K562 (cell line): ENCODE measurements around the gene CSNK1A1. TPM values are rescaled to one million over a fixed set of nuclear protein-coding genes. Genes with fewer than 3 reads are reported as not detected.

Experiments
- ARID3A ChIP-seq: IDR thresholded peaks from 2 replicates; pipeline ENCODE4 v1.6.1; 2012; ENCODE audit warnings: low read depth, low read length, improper control_type of control experiment, borderline replicate concordance
- ETV6 ChIP-seq, 3 experiments: fragments of 150-350 bp in 1 of 3; sonication (generic) in 1 of 3; formaldehyde crosslinking in 1 of 3; IDR thresholded peaks; 2 replicates each; pipeline versions ENCODE4 v1.6.1 to v1.8.0; 2014 to 2022; ENCODE audit warnings: borderline replicate concordance in 2 of 3, low read depth in 2 of 3, antibody characterized with exemption in 1 of 3, low read length in 1 of 3, mild to moderate bottlenecking in 1 of 3, missing genetic modification reagents in 1 of 3
- IRF2 ChIP-seq: sonication (generic); formaldehyde crosslinking; IDR thresholded peaks from 2 replicates; pipeline ENCODE4 v1.8.1; 2022; ENCODE audit warnings: mild to moderate bottlenecking, missing genetic modification reagents
- JUNB ChIP-seq: fragments of 450-650 bp; formaldehyde crosslinking; conservative IDR thresholded peaks from 2 replicates; pipeline ENCODE4 v1.4.0; 2020; ENCODE audit warnings: mild to moderate bottlenecking
- KDM5B ChIP-seq: fragments of 200-600 bp; sonication (generic); IDR thresholded peaks from 2 replicates; pipeline ENCODE4 v1.6.1; 2012; ENCODE audit warnings: low read depth, mild to moderate bottlenecking, moderate library complexity, low read length, control low read depth, inconsistent platforms; ENCODE audit not compliant: insufficient replicate concordance
- NRF1 ChIP-seq, 2 experiments: fragments of 450-650 bp; IDR thresholded peaks in 1 of 2; conservative IDR thresholded peaks in 1 of 2; 2 replicates each; pipeline ENCODE4 v1.6.1; 2014; ENCODE audit warnings: mild to moderate bottlenecking in 2 of 2
- PYGO2 ChIP-seq: fragments of 450-650 bp; IDR thresholded peaks from 2 replicates; pipeline ENCODE4 v1.6.1; 2016; ENCODE audit warnings: mild to moderate bottlenecking, missing genetic modification characterization, moderate library complexity, missing compliant biosample characterization
- SRF ChIP-seq, 2 experiments: fragments of 250-450, 450-650 bp in 1 of 2; sonication (Bioruptor Pico) in 1 of 2; sonication (generic) in 1 of 2; formaldehyde crosslinking; IDR thresholded peaks; 2 replicates each; pipeline versions ENCODE4 v1.5.0 to v1.5.1; 2020 to 2022; ENCODE audit warnings: mild to moderate bottlenecking in 1 of 2, missing genetic modification reagents in 1 of 2
- ZNF212 ChIP-seq: fragments of 450-650 bp; formaldehyde crosslinking; IDR thresholded peaks from 2 replicates; pipeline ENCODE4 v1.4.0; 2020; ENCODE audit warnings: mild to moderate bottlenecking
- ZNF584 ChIP-seq: fragments of 200-800 bp; sonication (Bioruptor generic); IDR thresholded peaks from 2 replicates; pipeline ENCODE4 v1.6.1; 2016; ENCODE audit warnings: low read depth, mild to moderate bottlenecking, missing genetic modification characterization, missing compliant biosample characterization
- ZNF695 ChIP-seq: fragments of 450-650 bp; formaldehyde crosslinking; IDR thresholded peaks from 2 replicates; pipeline ENCODE4 v1.4.0; 2020; ENCODE audit warnings: mild to moderate bottlenecking, moderate library complexity
- ZSCAN32 ChIP-seq: fragments of 450-650 bp; formaldehyde crosslinking; IDR thresholded peaks from 2 replicates; pipeline ENCODE4 v1.4.0; 2020; ENCODE audit warnings: mild to moderate bottlenecking, moderate library complexity
- polyA plus RNA-seq, 8 experiments: library from polyadenylated mRNA; depleted of rRNA in 4 of 8; stranded (reverse) in 5 of 8; unstranded in 3 of 8; fragments of >200 nt; fragmentation: Nextera tagmentation in 2 of 8; fragmentation: Illumina TruSeq in 1 of 8; extraction: Ambion mirVana in 2 of 8; extraction: Trizol in 1 of 8; gene quantifications; 2 replicates each; pipeline versions ENCODE4 v1.2.1 to v1.2.3, GENCODE V29; 2011 to 2014; ENCODE audit warnings: inconsistent platforms in 1 of 8, missing spikeins in 1 of 8
- total RNA-seq, 7 experiments: library from RNA; depleted of rRNA in 6 of 7; stranded (reverse); fragments of >200 nt in 6 of 7; fragmentation: Illumina TruSeq in 2 of 7; extraction: Trizol in 2 of 7; gene quantifications; 2 replicates each; pipeline versions ENCODE4 v1.2.1 to v1.2.3, GENCODE V29; 2011 to 2021; ENCODE audit warnings: low replicate concordance in 1 of 7
- TF ChIP-seq, protein P1 (sequence below): sonication (generic); formaldehyde crosslinking; IDR thresholded peaks from 2 replicates; pipeline ENCODE4 v1.8.0; 2022; ENCODE audit warnings: mild to moderate bottlenecking, missing genetic modification reagents
- TF ChIP-seq, protein P2 (sequence below): IDR thresholded peaks from 2 replicates; pipeline ENCODE4 v1.6.1; 2011; ENCODE audit not compliant: insufficient read length; ENCODE audit errors: extremely low read depth
- TF ChIP-seq, protein P3 (sequence below): fragments of 450-650 bp; IDR thresholded peaks from 2 replicates; pipeline ENCODE4 v1.6.1; 2016; ENCODE audit warnings: low read depth, mild to moderate bottlenecking, moderate library complexity
- TF ChIP-seq, protein P4 (sequence below): sonication (generic); formaldehyde crosslinking; IDR thresholded peaks from 2 replicates; pipeline ENCODE4 v1.8.0; 2023; ENCODE audit warnings: mild to moderate bottlenecking, missing genetic modification reagents
- TF ChIP-seq, protein P5 (sequence below): sonication (generic); formaldehyde crosslinking; IDR thresholded peaks from 2 replicates; pipeline ENCODE4 v1.8.0; 2022; ENCODE audit warnings: mild to moderate bottlenecking, missing genetic modification reagents

The CSNK1A1 gene
- total and polyA plus RNA-seq, 9 of the 15 experiments (the other 6 are each of a cell fraction or from before 2014, with no cell fraction given): 49.1 to 196 (median 154) TPM

DNA sequence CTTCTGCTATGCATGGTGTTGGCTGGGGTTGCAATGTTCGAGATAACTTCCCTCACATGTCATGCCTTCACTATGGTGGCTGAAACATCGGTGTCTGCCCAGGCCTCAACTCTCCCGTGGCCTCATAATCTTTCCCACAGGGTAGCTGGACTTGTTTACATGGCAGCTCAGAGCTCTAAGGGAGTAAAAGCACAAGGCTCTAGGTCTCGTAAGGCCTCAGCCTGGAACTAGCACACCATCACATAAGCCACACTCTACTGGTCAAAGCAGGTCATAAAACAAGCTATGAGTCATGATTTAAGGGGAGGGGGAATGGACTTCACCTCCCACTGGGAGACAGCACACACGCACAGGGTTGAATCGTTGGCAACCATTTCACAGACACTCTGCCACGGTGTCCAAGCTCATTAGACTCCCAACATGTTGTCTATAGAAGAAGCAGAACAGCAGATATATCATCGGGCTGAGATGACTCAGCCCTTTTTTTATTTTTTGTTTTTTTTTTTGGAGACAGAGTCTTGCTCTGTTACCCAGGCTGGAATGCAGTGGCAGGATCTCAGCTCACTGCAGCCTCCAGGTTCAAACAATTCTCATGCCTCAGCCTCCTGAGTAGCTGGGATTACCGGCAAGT lies 105.4 kb downstream of the CSNK1A1 start (continued):
- no peak for TF ChIP-seq ZSCAN32 (CRISPR knock-in tag)
- no peak for TF ChIP-seq ZNF212 (CRISPR knock-in tag)
- TF ChIP-seq KDM5B: peak; percentile 28
- TF ChIP-seq NRF1 (conservative IDR thresholded peaks at IDR 0.05 in 1 of 2, IDR thresholded peaks at IDR 0.05 in 1 of 2): peak in 1 of 2 experiments; percentile 23; a peak in 1 of 4 replicates
- TF ChIP-seq SRF (CRISPR knock-in tag; IDR thresholded peaks at IDR 0.05): no peak
- no peak; the same call in 1 of the 2 replicates for TF ChIP-seq PYGO2
- TF ChIP-seq, protein P1, sequence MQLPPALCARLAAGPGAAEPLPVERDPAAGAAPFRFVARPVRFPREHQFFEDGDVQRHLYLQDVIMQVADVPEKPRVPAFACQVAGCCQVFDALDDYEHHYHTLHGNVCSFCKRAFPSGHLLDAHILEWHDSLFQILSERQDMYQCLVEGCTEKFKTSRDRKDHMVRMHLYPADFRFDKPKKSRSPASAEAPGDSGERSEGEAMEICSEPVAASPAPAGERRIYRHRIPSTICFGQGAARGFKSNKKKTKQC (CRISPR knock-in tag): peak; percentile 46; the same call in 1 of the 2 replicates
- TF ChIP-seq, protein P2, sequence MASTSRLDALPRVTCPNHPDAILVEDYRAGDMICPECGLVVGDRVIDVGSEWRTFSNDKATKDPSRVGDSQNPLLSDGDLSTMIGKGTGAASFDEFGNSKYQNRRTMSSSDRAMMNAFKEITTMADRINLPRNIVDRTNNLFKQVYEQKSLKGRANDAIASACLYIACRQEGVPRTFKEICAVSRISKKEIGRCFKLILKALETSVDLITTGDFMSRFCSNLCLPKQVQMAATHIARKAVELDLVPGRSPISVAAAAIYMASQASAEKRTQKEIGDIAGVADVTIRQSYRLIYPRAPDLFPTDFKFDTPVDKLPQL: no peak
- TF ChIP-seq, protein P3, sequence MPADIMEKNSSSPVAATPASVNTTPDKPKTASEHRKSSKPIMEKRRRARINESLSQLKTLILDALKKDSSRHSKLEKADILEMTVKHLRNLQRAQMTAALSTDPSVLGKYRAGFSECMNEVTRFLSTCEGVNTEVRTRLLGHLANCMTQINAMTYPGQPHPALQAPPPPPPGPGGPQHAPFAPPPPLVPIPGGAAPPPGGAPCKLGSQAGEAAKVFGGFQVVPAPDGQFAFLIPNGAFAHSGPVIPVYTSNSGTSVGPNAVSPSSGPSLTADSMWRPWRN: no peak
- peak; percentile 73 for TF ChIP-seq JUNB
- TF ChIP-seq IRF2: no peak
- no peak for TF ChIP-seq ARID3A
- TF ChIP-seq, protein P4, sequence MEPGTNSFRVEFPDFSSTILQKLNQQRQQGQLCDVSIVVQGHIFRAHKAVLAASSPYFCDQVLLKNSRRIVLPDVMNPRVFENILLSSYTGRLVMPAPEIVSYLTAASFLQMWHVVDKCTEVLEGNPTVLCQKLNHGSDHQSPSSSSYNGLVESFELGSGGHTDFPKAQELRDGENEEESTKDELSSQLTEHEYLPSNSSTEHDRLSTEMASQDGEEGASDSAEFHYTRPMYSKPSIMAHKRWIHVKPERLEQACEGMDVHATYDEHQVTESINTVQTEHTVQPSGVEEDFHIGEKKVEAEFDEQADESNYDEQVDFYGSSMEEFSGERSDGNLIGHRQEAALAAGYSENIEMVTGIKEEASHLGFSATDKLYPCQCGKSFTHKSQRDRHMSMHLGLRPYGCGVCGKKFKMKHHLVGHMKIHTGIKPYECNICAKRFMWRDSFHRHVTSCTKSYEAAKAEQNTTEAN (CRISPR knock-in tag): no peak
- TF ChIP-seq, protein P5, sequence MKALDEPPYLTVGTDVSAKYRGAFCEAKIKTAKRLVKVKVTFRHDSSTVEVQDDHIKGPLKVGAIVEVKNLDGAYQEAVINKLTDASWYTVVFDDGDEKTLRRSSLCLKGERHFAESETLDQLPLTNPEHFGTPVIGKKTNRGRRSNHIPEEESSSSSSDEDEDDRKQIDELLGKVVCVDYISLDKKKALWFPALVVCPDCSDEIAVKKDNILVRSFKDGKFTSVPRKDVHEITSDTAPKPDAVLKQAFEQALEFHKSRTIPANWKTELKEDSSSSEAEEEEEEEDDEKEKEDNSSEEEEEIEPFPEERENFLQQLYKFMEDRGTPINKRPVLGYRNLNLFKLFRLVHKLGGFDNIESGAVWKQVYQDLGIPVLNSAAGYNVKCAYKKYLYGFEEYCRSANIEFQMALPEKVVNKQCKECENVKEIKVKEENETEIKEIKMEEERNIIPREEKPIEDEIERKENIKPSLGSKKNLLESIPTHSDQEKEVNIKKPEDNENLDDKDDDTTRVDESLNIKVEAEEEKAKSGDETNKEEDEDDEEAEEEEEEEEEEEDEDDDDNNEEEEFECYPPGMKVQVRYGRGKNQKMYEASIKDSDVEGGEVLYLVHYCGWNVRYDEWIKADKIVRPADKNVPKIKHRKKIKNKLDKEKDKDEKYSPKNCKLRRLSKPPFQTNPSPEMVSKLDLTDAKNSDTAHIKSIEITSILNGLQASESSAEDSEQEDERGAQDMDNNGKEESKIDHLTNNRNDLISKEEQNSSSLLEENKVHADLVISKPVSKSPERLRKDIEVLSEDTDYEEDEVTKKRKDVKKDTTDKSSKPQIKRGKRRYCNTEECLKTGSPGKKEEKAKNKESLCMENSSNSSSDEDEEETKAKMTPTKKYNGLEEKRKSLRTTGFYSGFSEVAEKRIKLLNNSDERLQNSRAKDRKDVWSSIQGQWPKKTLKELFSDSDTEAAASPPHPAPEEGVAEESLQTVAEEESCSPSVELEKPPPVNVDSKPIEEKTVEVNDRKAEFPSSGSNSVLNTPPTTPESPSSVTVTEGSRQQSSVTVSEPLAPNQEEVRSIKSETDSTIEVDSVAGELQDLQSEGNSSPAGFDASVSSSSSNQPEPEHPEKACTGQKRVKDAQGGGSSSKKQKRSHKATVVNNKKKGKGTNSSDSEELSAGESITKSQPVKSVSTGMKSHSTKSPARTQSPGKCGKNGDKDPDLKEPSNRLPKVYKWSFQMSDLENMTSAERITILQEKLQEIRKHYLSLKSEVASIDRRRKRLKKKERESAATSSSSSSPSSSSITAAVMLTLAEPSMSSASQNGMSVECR (CRISPR knock-in tag): no peak
- no peak for TF ChIP-seq ZNF695 (CRISPR knock-in tag)
- TF ChIP-seq ETV6 (IDR thresholded peaks at IDR 0.05; ENCODE audit: borderline replicate concordance in 1 of 2, low read depth in 2 of 2, low read length in 1 of 2): no peak
- no peak for TF ChIP-seq ETV6 (CRISPR knock-in tag; IDR thresholded peaks at IDR 0.05; ENCODE audit: borderline replicate concordance)
- TF ChIP-seq ZNF584 (CRISPR knock-in tag): no peak
